Tibial artery (tissue), 4 donors: Measurements from ENCODE around the gene TCEAL6.
"Not testable (repeated sequence)": the region's sequence is repeated elsewhere in the genome, so short reads cannot be mapped to it uniquely, and the experiment has no call there.

Experiments
- DNase-seq, 2 donors: peaks; one replicate each; pipeline ENCODE4 v3.0.0-alpha.2; 2019
- H3K27ac ChIP-seq, 2 donors: fragments of 200-600 bp; sonication (generic) in 1 of 2; 1 replicate in 1 of 2; 2 replicates in 1 of 2; pipeline ENCODE4 v1.5.1; 2018 to 2019; ENCODE audit warnings: mild to moderate bottlenecking in 1 of 2
- H3K27me3 ChIP-seq, 2 donors: fragments of 200-600 bp; sonication (generic) in 1 of 2; one replicate each; pipeline versions ENCODE4 v1.5.1 to v1.6.0; 2016 to 2019
- H3K36me3 ChIP-seq, 3 donors: fragments of 200-600 bp; sonication (generic) in 2 of 3; one replicate each; pipeline ENCODE4 v1.5.1; 2016 to 2019; ENCODE audit warnings: mild to moderate bottlenecking in 2 of 3
- H3K4me1 ChIP-seq, 4 donors: fragments of 200-600 bp; sonication (generic) in 2 of 4; 1 replicate in 3 of 4; 2 replicates in 1 of 4; pipeline ENCODE4 v1.5.1; 2016 to 2019
- H3K4me3 ChIP-seq, 2 donors: fragments of 200-600 bp; sonication (generic) in 1 of 2; 1 replicate in 1 of 2; 2 replicates in 1 of 2; pipeline ENCODE4 v1.5.1; 2018 to 2019; ENCODE audit warnings: mild to moderate bottlenecking in 2 of 2
- H3K9me3 ChIP-seq, 3 donors: fragments of 200-600 bp; sonication (generic) in 1 of 3; one replicate each; pipeline ENCODE4 v1.5.1; 2016 to 2019
- CTCF ChIP-seq, 2 experiments: fragments of 200-600 bp in 1 of 2; fragments of 450-650 bp in 1 of 2; IDR thresholded peaks; one replicate each; pipeline ENCODE4 v1.5.1; 2017 to 2019; ENCODE audit warnings: antibody characterized with exemption in 2 of 2, mild to moderate bottlenecking in 1 of 2, moderate library complexity in 1 of 2
- intact Hi-C: fragments of 100-400 bp; cut with DNase I; formaldehyde crosslinking; loops from one replicate; pipeline ENCODE4 v1.15.0; 2023; ENCODE audit warnings: low total_unique reads

The TCEAL6 gene

GRCh38 chrX:102138064-102138463 is 4.2 kb downstream of the TCEAL6 start:
- Histone ChIP-seq H3K9me3 (no peaks in the 10 kb centered on the region), H3K27ac (no peak overlapping the region), H3K4me3 (no peak overlapping the region), H3K27me3 (peaks cover 0 to 3% of the 10 kb centered on the region in 2 donors), H3K4me1 (peaks cover 0 to 3% (median 0%) of the 10 kb centered on the region in 4 donors), H3K36me3 (no peaks in the 10 kb centered on the region)
- TF ChIP-seq CTCF (IDR thresholded peaks at IDR 0.05): no peak
- intact Hi-C loops: no loop called here
- DNase-seq: no peak

GRCh38 chrX:102129473-102129872 is 12.8 kb downstream of the TCEAL6 start:
- no peaks in the 10 kb centered on the region for H3K4me1 ChIP-seq
- TF ChIP-seq CTCF (IDR thresholded peaks at IDR 0.05): no peak
- no peak for DNase-seq
- no peaks in the 10 kb centered on the region for H3K36me3 ChIP-seq
- H3K4me3 ChIP-seq: no peak overlapping the region
- intact Hi-C loops: no loop called here
- H3K27ac ChIP-seq: no peak overlapping the region
- no peaks in the 10 kb centered on the region for H3K9me3 ChIP-seq
- no peaks in the 10 kb centered on the region for H3K27me3 ChIP-seq

- Histone ChIP-seq H3K36me3 (no peaks in the 10 kb centered on the region), H3K4me3 (no peak overlapping the region), H3K27me3 (no peaks in the 10 kb centered on the region), H3K27ac (peak overlapping the region; percentile 61 to 62), H3K9me3 (no peaks in the 10 kb centered on the region), H3K4me1 (no peaks in the 10 kb centered on the region)
- TF ChIP-seq CTCF (IDR thresholded peaks at IDR 0.05): no peak
- intact Hi-C loops: no loop called here
- no peak for DNase-seq
Measured at GRCh38 chrX:102126863-102127262, 15.4 kb downstream of the TCEAL6 start.

GRCh38 chrX:102126080-102126818 is 16.0 kb downstream of the TCEAL6 start:
- H3K9me3 ChIP-seq, intact Hi-C loops, H3K36me3 ChIP-seq, H3K27me3 ChIP-seq, DNase-seq, H3K4me1 ChIP-seq: not testable (repeated sequence)
- Histone ChIP-seq H3K4me3 (peak overlapping the region; percentile 46 to 53), H3K27ac (peak overlapping the region; percentile 61 to 62)

- intact Hi-C loops, H3K27me3 ChIP-seq, H3K36me3 ChIP-seq, H3K4me1 ChIP-seq, DNase-seq, H3K9me3 ChIP-seq: not testable (repeated sequence)
- H3K27ac ChIP-seq: peak within 1 kb of the TSS; percentile 61 to 62
- peak within 1 kb of the TSS; percentile 46 to 53 for H3K4me3 ChIP-seq
Measured at GRCh38 chrX:102125436-102125835, 16.8 kb downstream of the TCEAL6 start, which contains the start of gene TCEAL2. Gene TCEAL2 (plus strand): TSS chrX:102125679. CDS start chrX:102126831, 1,152 bp downstream.

GRCh38 chrX:102125014-102125413 is 17.3 kb downstream of the TCEAL6 start:
- intact Hi-C loops, H3K27me3 ChIP-seq, H3K36me3 ChIP-seq, DNase-seq, H3K4me1 ChIP-seq, H3K9me3 ChIP-seq: not testable (repeated sequence)
- Histone ChIP-seq H3K4me3 (peak overlapping the region; percentile 46 to 53), H3K27ac (peak overlapping the region; percentile 54 to 58)

GRCh38 chrX:102115748-102116147 is 26.5 kb downstream of the TCEAL6 start:
- Histone ChIP-seq H3K4me3 (no peak overlapping the region), H3K36me3 (no peaks in the 10 kb centered on the region), H3K4me1 (no peaks in the 10 kb centered on the region), H3K27me3 (no peaks in the 10 kb centered on the region), H3K9me3 (peaks cover 0 to 7% (median 6%) of the 10 kb centered on the region in 3 donors), H3K27ac (no peak overlapping the region)
- intact Hi-C loops: no loop called here
- TF ChIP-seq CTCF (IDR thresholded peaks at IDR 0.05): no peak
- DNase-seq: no peak
